ENCODE measurements around the gene RRP9.
"Not testable (repeated sequence)": the region's sequence is repeated elsewhere in the genome, so short reads cannot be mapped to it uniquely, and the experiment has no call there.

Gene RRP9

GRCh38 chr3:51904034-51904823 is 37.5 kb downstream of the RRP9 start:
- DNase-seq (ENCODE audit: low read depth) = no peak

GRCh38 chr3:51902361-51902760 is 39.3 kb downstream of the RRP9 start:
- not testable (repeated sequence) for DNase-seq (ENCODE audit: low read depth)

GRCh38 chr3:51900043-51900442 is 41.7 kb downstream of the RRP9 start:
- DNase-seq (ENCODE audit: low read depth) = not testable (repeated sequence)

- no peak for DNase-seq (ENCODE audit: low read depth)
Observed at GRCh38 chr3:51897391-51897790, 44.3 kb downstream of the RRP9 start.

- DNase-seq (ENCODE audit: low read depth) = no peak
Observed at GRCh38 chr3:51896607-51897305, 44.9 kb downstream of the RRP9 start.

GRCh38 chr3:51894939-51895338 is 46.8 kb downstream of the RRP9 start:
- no peak for DNase-seq (ENCODE audit: low read depth)

- DNase-seq (ENCODE audit: low read depth) = no peak
Observed at GRCh38 chr3:51894391-51894790, 47.3 kb downstream of the RRP9 start.

GRCh38 chr3:51891242-51892039 is 50.3 kb downstream of the RRP9 start:
- no peak for DNase-seq (ENCODE audit: low read depth)

GRCh38 chr3:51888463-51889105 is 53.1 kb downstream of the RRP9 start:
- DNase-seq (ENCODE audit: low read depth) = no peak

- no peak for DNase-seq (ENCODE audit: low read depth)
Observed at GRCh38 chr3:51887620-51888019, 54.1 kb downstream of the RRP9 start.

- no peak for DNase-seq (ENCODE audit: low read depth)
Observed at GRCh38 chr3:51886447-51886846, 55.3 kb downstream of the RRP9 start.

All from CMK (cell line).